ENCODE measurements around the gene LY6G6C. TPM values are rescaled to one million over a fixed set of nuclear protein-coding genes. Genes with fewer than 3 reads are reported as not detected.
A peak's percentile ranks its signal among the peaks of the same experiment; 100 is the strongest.

LY6G6C gene
- total RNA-seq, 6 donors from 2014 or later: 0.23 TPM; not detected in 5

DNA sequence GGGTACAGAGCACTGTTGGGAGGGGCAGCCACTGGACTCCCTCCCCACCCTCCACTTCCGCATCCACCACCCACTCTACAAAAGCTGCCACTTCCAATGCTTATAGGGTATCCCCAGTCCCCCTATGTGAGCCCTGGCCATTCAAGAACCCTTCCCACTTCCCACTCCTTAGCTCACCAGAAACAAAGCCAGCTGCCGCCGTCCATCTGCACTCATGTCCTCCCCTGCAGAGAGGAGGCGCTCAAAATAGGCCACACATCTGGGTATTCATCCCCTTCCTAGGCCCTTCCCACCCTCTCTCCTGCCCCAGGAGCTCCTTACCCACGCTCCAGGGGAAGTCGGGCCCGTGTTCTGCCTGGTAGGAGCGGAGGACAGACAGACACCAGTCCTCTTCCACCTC is 34.2 kb downstream of the LY6G6C start:
- TF ChIP-seq POLR2AphosphoS5 (IDR thresholded peaks at IDR 0.05) (no peak), EP300 (IDR thresholded peaks at IDR 0.05) (no peak), POLR2A (IDR thresholded peaks at IDR 0.05) (no peak)
- TF ChIP-seq, protein P1, sequence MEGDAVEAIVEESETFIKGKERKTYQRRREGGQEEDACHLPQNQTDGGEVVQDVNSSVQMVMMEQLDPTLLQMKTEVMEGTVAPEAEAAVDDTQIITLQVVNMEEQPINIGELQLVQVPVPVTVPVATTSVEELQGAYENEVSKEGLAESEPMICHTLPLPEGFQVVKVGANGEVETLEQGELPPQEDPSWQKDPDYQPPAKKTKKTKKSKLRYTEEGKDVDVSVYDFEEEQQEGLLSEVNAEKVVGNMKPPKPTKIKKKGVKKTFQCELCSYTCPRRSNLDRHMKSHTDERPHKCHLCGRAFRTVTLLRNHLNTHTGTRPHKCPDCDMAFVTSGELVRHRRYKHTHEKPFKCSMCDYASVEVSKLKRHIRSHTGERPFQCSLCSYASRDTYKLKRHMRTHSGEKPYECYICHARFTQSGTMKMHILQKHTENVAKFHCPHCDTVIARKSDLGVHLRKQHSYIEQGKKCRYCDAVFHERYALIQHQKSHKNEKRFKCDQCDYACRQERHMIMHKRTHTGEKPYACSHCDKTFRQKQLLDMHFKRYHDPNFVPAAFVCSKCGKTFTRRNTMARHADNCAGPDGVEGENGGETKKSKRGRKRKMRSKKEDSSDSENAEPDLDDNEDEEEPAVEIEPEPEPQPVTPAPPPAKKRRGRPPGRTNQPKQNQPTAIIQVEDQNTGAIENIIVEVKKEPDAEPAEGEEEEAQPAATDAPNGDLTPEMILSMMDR (IDR thresholded peaks at IDR 0.05): no peak
- Histone ChIP-seq H3K27ac (no peak overlapping the region), H3K27me3 (no peaks in the 10 kb centered on the region), H3K4me1 (no peaks in the 10 kb centered on the region), H3K36me3 (peaks cover 12 to 78% (median 59%) of the 10 kb centered on the region in 4 donors), H3K9me3 (no peaks in the 10 kb centered on the region), H3K4me3 (no peak overlapping the region)
- ATAC-seq (ENCODE audit: low FRiP score in 2 of 2) (no peak), DNase-seq (no peak)
- 88 to 93% methylated on average over 8 of the region's 8 CpGs for WGBS, 2 donors

DNA sequence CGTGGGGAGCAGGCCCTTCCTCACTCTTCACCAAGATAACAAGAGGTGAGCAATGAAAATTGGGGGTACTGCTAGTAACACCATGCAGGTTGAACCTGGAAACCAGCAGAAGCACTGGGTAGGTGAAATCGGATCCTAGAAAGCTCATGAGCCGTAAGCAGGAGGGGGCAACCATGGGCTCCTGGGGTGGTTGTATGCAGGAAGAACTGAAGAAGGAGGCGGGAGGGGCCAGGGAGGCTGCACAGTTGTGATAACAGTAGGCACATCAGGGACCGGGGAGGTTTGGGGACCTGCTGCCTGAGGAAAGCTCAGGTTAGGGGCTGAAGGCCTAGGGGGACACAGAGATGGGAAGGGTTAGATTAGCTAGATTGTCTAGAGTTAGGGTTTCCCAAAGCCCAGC is 35.1 kb downstream of the LY6G6C start:
- no peaks in the 10 kb centered on the region for H3K27me3 ChIP-seq
- peaks cover 7 to 70% (median 52%) of the 10 kb centered on the region in 4 donors for H3K36me3 ChIP-seq
- H3K9me3 ChIP-seq: no peaks in the 10 kb centered on the region
- H3K4me1 ChIP-seq: peaks cover 2 to 5% (median 3%) of the 10 kb centered on the region in 4 donors
- DNase-seq (no peak), ATAC-seq (ENCODE audit: low FRiP score in 2 of 2) (no peak)
- H3K27ac ChIP-seq: no peak overlapping the region
- H3K4me3 ChIP-seq: no peak overlapping the region
- TF ChIP-seq, protein P1 (IDR thresholded peaks at IDR 0.05): no peak
- TF ChIP-seq POLR2A (IDR thresholded peaks at IDR 0.05) (no peak), POLR2AphosphoS5 (IDR thresholded peaks at IDR 0.05) (no peak)
- WGBS, 2 donors: 88 to 91% methylated on average over 5 of the region's 5 CpGs

DNA sequence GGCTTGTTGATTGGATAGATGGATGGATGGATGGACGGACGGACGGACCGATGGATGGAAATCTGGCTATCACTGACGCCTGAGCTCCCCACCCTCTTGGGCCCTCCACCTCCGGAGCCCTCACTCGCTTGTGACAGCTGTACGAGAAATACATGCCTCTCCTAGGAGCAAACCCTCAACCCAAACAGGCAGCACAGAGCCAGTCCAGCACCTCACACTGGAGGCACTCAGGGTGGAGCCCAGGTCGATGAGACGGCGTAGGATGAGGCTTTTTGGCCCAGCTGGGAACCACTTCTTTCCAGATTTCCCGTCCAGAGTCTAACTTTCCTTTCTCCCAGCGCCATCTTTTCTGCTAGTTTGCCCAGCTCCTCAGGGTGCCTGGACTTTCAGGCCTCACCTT is 38.0 kb downstream of the LY6G6C start:
- TF ChIP-seq, protein P1 (IDR thresholded peaks at IDR 0.05): no peak
- TF ChIP-seq POLR2AphosphoS5 (IDR thresholded peaks at IDR 0.05) (no peak), EP300 (IDR thresholded peaks at IDR 0.05) (no peak), POLR2A (IDR thresholded peaks at IDR 0.05) (no peak)
- ATAC-seq (ENCODE audit: low FRiP score in 2 of 2) (no peak), DNase-seq (no peak)
- peaks cover 0 to 41% (median 25%) of the 10 kb centered on the region in 4 donors for H3K36me3 ChIP-seq
- H3K27ac ChIP-seq: peak overlapping the region in 1 of 4 donors; percentile 63
- H3K27me3 ChIP-seq: no peaks in the 10 kb centered on the region
- WGBS, 2 donors: 78 to 84% methylated on average over 13 of the region's 13 CpGs
- H3K4me3 ChIP-seq: peak overlapping the region in 2 of 4 donors; percentile 39 to 48
- H3K4me1 ChIP-seq: peaks cover 12 to 17% (median 14%) of the 10 kb centered on the region in 4 donors
- H3K9me3 ChIP-seq: no peaks in the 10 kb centered on the region

DNA sequence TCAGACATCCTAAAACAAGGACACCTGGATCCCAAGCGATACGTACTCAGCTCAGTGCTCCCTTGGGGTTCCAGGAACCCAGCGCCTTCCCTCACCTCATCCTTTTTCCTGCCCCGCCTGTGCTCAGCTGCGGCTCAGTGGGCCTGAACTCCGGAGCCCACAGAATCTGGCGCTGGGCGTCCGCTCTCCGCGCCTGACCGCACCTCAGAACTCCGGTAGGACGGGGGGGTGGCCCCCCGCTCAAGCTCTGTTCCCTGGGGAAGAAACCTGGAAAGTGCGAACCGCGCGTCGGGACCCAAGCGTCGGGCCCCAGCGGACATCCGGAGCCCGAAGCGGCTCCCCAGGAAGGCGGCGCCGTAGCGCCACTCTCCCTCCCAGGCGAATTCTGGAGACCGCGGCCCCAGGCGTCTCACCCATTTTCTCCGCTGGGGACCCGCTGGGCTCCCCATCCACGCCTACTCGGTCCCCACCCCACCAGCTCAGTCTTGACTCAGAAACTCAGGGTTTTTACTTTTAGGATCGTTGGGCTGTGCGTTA is 40.3 kb downstream of the LY6G6C start:
- no peaks in the 10 kb centered on the region for H3K9me3 ChIP-seq
- peak overlapping the region; percentile 50 to 88 (median 68) for H3K27ac ChIP-seq

More for the DNA sequence above, 40.3 kb downstream of the LY6G6C start:
- WGBS, 2 donors: 2% methylated on average over 12 to 26 of the region's 40 CpGs
- Histone ChIP-seq H3K36me3 (peaks cover 0 to 17% (median under 1%) of the 10 kb centered on the region in 4 donors), H3K27me3 (no peaks in the 10 kb centered on the region), H3K4me1 (peaks cover 12 to 17% (median 14%) of the 10 kb centered on the region in 4 donors), H3K4me3 (peak overlapping the region; percentile 41 to 60 (median 54))
- peak; percentile 54 to 88 for DNase-seq
- peak in 1 of 4 donors; percentile 31 for TF ChIP-seq POLR2A (IDR thresholded peaks at IDR 0.05)
- no peak for TF ChIP-seq EP300 (IDR thresholded peaks at IDR 0.05)
- no peak for TF ChIP-seq POLR2AphosphoS5 (IDR thresholded peaks at IDR 0.05)
- TF ChIP-seq, protein P1 (IDR thresholded peaks at IDR 0.05): peak in 3 of 6 experiments; percentile 33 to 48 (median 35)
- peak; percentile 32 to 71 for ATAC-seq (ENCODE audit: low FRiP score in 2 of 2)

Data from upper lobe of left lung (tissue), 6 donors.